ENCODE measurements around the gene ZNF521.

Gene ZNF521

DNA sequence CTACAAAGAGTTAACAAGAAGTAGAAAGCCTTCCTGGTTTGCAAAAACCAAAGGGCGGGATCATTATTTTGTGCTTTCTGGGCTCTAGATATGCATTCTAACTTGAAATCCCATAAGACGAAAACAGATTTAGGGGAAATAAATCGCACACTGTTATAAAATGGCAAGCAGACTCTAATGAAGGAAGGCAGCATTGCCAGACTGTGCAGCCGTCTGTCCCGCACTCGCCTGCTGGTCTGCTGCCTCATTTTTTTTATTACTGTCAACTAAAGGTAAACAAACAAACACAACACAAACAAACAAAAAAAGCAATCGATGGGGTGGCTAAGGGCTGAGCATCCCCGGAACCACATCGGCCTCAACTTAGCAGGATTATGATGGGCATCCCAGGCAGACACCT, 24.4 kb downstream of the ZNF521 start:
- H3K4me3 ChIP-seq (ENCODE audit: low read length in 2 of 2): no peak overlapping the region
- no peak for DNase-seq (ENCODE audit: low spot score)
- no peak overlapping the region for H2BK120ac ChIP-seq (ENCODE audit: low read depth, low read length)
- H3K14ac ChIP-seq (ENCODE audit: low read length): no peak overlapping the region
- peaks cover 7 to 30% of the 10 kb centered on the region in 2 donors for H3K4me1 ChIP-seq (ENCODE audit: control insufficient read depth in 2 of 2, insufficient read depth in 1 of 2, low read depth in 1 of 2, low read length in 2 of 2)
- H3K27me3 ChIP-seq (ENCODE audit: control insufficient read depth in 3 of 3, insufficient read depth in 3 of 3, low read depth in 1 of 3, low read length in 3 of 3): no peaks in the 10 kb centered on the region
- no peak overlapping the region for H4K91ac ChIP-seq (ENCODE audit: low read depth, low read length, poor library complexity)
- H3K9ac ChIP-seq (ENCODE audit: low read depth, low read length, poor library complexity): no peak overlapping the region
- H2BK12ac ChIP-seq (ENCODE audit: low read length): no peak overlapping the region
- no peaks in the 10 kb centered on the region for H3K79me1 ChIP-seq (ENCODE audit: low read depth, low read length)
- H3K27ac ChIP-seq (replicated peaks; ENCODE audit: low read length): no peak overlapping the region
- H3K4ac ChIP-seq (ENCODE audit: low read length): no peak overlapping the region
- peaks cover 0 to 3% of the 10 kb centered on the region in 2 donors for H3K9me3 ChIP-seq (replicated peaks in 1 of 2; ENCODE audit: control insufficient read depth in 2 of 2, insufficient read depth in 1 of 2, low read depth in 1 of 2, low read length in 2 of 2)
- H2AK5ac ChIP-seq (ENCODE audit: low read depth, low read length): no peak overlapping the region
- H4K8ac ChIP-seq (ENCODE audit: low read depth, low read length): no peak overlapping the region
- no CpG with 5 or more reads among the region's 9 CpGs for WGBS, 2 donors (ENCODE audit: extremely low coverage in 2 of 2, insufficient read length in 2 of 2, insufficient replicate concordance in 1 of 2)
- H3K23ac ChIP-seq (ENCODE audit: low read depth, low read length, poor library complexity): no peak overlapping the region
- H2BK5ac ChIP-seq (ENCODE audit: low read length): no peak overlapping the region
- peaks cover 0 to 33% of the 10 kb centered on the region in 2 donors for H3K36me3 ChIP-seq (replicated peaks in 1 of 2; ENCODE audit: control insufficient read depth in 2 of 2, insufficient read depth in 2 of 2, low read length in 2 of 2)
- H3K4me2 ChIP-seq (ENCODE audit: insufficient read depth, low read length, poor library complexity, severe bottlenecking): no peak overlapping the region
- H3K18ac ChIP-seq (ENCODE audit: low read length): no peak overlapping the region
- H2BK15ac ChIP-seq (ENCODE audit: low read length): no peak overlapping the region
- H2AFZ ChIP-seq (ENCODE audit: low read length): no peak overlapping the region

DNA sequence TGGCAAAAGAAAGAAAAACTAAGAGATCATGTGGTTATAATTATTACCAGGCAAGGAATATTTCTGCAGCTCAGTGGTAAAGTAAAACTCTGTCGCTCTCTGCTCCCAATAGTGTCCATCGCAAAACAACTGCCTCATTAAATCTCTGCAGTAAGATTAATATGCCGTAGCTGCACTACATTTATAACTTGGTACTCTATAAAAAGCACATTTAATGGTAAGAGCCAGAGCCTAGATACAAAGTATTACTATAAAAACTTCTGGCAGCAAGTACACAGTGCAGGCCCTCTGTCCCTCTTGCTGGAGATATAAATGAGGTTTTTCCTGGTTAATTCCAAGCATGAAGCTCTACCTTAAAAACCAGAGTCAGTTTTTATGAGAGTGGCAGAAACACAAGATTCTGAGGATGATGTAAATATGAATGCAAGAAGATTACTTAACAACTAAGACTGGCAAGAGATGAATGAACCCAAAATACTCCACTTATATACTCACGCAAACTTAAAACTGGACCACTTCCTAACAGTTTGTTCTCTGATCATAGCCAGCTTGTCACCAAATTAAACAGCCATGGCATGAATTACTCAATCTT, 25.5 kb downstream of the ZNF521 start:
- Histone ChIP-seq H3K18ac (ENCODE audit: low read length) (no peak overlapping the region), H4K91ac (ENCODE audit: low read depth, low read length, poor library complexity) (no peak overlapping the region), H3K9ac (ENCODE audit: low read depth, low read length, poor library complexity) (no peak overlapping the region), H3K79me1 (ENCODE audit: low read depth, low read length) (no peaks in the 10 kb centered on the region), H3K4ac (ENCODE audit: low read length) (no peak overlapping the region), H3K23ac (ENCODE audit: low read depth, low read length, poor library complexity) (no peak overlapping the region), H2BK15ac (ENCODE audit: low read length) (no peak overlapping the region), H2BK12ac (ENCODE audit: low read length) (no peak overlapping the region), H3K4me3 (ENCODE audit: low read length in 2 of 2) (no peak overlapping the region), H3K4me1 (ENCODE audit: control insufficient read depth in 2 of 2, insufficient read depth in 1 of 2, low read depth in 1 of 2, low read length in 2 of 2) (peaks cover 6 to 25% of the 10 kb centered on the region in 2 donors), H4K8ac (ENCODE audit: low read depth, low read length) (no peak overlapping the region), H3K9me3 (replicated peaks in 1 of 2; ENCODE audit: control insufficient read depth in 2 of 2, insufficient read depth in 1 of 2, low read depth in 1 of 2, low read length in 2 of 2) (peaks cover 0 to 3% of the 10 kb centered on the region in 2 donors), H3K36me3 (replicated peaks in 1 of 2; ENCODE audit: control insufficient read depth in 2 of 2, insufficient read depth in 2 of 2, low read length in 2 of 2) (peaks cover 2 to 41% of the 10 kb centered on the region in 2 donors), H2BK120ac (ENCODE audit: low read depth, low read length) (no peak overlapping the region), H3K27me3 (ENCODE audit: control insufficient read depth in 3 of 3, insufficient read depth in 3 of 3, low read depth in 1 of 3, low read length in 3 of 3) (no peaks in the 10 kb centered on the region), H2AK5ac (ENCODE audit: low read depth, low read length) (no peak overlapping the region), H3K27ac (replicated peaks; ENCODE audit: low read length) (no peak overlapping the region), H3K14ac (ENCODE audit: low read length) (no peak overlapping the region), H2BK5ac (ENCODE audit: low read length) (no peak overlapping the region), H2AFZ (ENCODE audit: low read length) (no peak overlapping the region), H3K4me2 (ENCODE audit: insufficient read depth, low read length, poor library complexity, severe bottlenecking) (no peak overlapping the region)
- no CpG with 5 or more reads among the region's 4 CpGs for WGBS, 2 donors (ENCODE audit: extremely low coverage in 2 of 2, insufficient read length in 2 of 2, insufficient replicate concordance in 1 of 2)
- no peak for DNase-seq (ENCODE audit: low spot score)

DNA sequence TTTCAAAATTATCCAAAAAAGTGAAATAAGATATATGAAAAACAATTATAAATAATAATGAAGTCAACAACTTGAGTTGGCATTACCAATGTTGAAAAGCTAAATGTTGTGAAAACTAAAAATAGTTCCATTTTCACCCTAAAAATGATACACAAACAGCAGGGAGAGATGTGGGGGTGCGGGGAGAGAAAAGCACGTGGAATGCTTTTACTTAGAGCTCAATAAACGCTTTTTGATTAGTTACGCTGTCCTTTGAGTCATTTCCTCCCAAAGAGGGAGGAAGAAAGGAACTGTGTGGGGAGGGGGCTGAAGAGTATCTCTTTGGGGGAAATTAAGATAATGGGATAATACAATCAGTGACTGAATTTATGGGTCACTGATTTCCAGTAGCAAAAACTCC, 29.2 kb downstream of the ZNF521 start:
- Histone ChIP-seq H3K4me2 (ENCODE audit: insufficient read depth, low read length, poor library complexity, severe bottlenecking) (no peak overlapping the region), H3K36me3 (replicated peaks in 1 of 2; ENCODE audit: control insufficient read depth in 2 of 2, insufficient read depth in 2 of 2, low read length in 2 of 2) (peaks cover 9 to 66% of the 10 kb centered on the region in 2 donors), H2BK15ac (ENCODE audit: low read length) (no peak overlapping the region), H2AK5ac (ENCODE audit: low read depth, low read length) (no peak overlapping the region), H3K4me3 (ENCODE audit: low read length in 2 of 2) (no peak overlapping the region), H3K27ac (replicated peaks; ENCODE audit: low read length) (no peak overlapping the region), H4K91ac (ENCODE audit: low read depth, low read length, poor library complexity) (no peak overlapping the region), H3K79me1 (ENCODE audit: low read depth, low read length) (no peaks in the 10 kb centered on the region), H2AFZ (ENCODE audit: low read length) (no peak overlapping the region), H3K4me1 (ENCODE audit: control insufficient read depth in 2 of 2, insufficient read depth in 1 of 2, low read depth in 1 of 2, low read length in 2 of 2) (peaks cover 5 to 19% of the 10 kb centered on the region in 2 donors), H2BK12ac (ENCODE audit: low read length) (no peak overlapping the region), H2BK5ac (ENCODE audit: low read length) (no peak overlapping the region), H2BK120ac (ENCODE audit: low read depth, low read length) (no peak overlapping the region), H3K9ac (ENCODE audit: low read depth, low read length, poor library complexity) (no peak overlapping the region), H3K18ac (ENCODE audit: low read length) (no peak overlapping the region), H3K27me3 (ENCODE audit: control insufficient read depth in 3 of 3, insufficient read depth in 3 of 3, low read depth in 1 of 3, low read length in 3 of 3) (no peaks in the 10 kb centered on the region), H4K8ac (ENCODE audit: low read depth, low read length) (no peak overlapping the region), H3K23ac (ENCODE audit: low read depth, low read length, poor library complexity) (no peak overlapping the region), H3K14ac (ENCODE audit: low read length) (no peak overlapping the region), H3K4ac (ENCODE audit: low read length) (no peak overlapping the region), H3K9me3 (replicated peaks in 1 of 2; ENCODE audit: control insufficient read depth in 2 of 2, insufficient read depth in 1 of 2, low read depth in 1 of 2, low read length in 2 of 2) (peaks cover 0 to 12% of the 10 kb centered on the region in 2 donors)
- DNase-seq (ENCODE audit: low spot score): no peak
- WGBS, 2 donors (ENCODE audit: extremely low coverage in 2 of 2, insufficient read length in 2 of 2, insufficient replicate concordance in 1 of 2): no CpG with 5 or more reads among the region's 4 CpGs

DNA sequence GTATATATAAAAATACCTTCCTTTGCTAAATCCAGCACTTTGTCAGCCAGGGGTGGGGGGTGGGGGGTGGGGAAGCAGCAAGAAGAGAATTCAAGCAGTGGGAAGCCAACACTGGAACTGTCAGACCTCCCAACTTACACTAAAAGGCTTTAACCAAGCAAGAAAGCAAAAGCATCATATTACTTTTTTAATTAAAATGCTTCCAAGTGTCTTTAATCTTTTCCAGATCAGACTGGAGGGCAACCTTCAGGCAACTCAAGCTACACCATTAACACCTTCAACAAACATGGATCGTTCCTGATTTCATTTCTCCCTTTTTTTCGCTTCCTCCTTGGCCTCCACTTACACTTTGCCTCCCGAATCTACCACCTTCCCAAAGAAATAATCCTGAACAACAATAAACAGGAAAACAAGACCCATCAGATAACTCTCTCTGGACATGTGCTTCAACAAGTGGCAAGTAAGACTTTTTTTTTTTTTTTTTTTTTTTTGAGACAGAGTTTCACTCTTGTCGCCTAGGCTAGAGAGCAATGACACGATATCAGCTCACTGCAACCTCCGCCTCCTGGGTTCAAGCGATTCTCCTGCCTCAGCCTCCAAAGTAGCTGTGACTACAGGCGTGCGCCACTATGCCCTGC, 35.5 kb downstream of the ZNF521 start:
- H3K4me2 ChIP-seq (ENCODE audit: insufficient read depth, low read length, poor library complexity, severe bottlenecking): no peak overlapping the region
- H2AFZ ChIP-seq (ENCODE audit: low read length): no peak overlapping the region
- no peak overlapping the region for H4K91ac ChIP-seq (ENCODE audit: low read depth, low read length, poor library complexity)
- no peak overlapping the region for H2BK5ac ChIP-seq (ENCODE audit: low read length)
- H2BK120ac ChIP-seq (ENCODE audit: low read depth, low read length): no peak overlapping the region
- H2BK12ac ChIP-seq (ENCODE audit: low read length): no peak overlapping the region
- H3K23ac ChIP-seq (ENCODE audit: low read depth, low read length, poor library complexity): no peak overlapping the region
- H3K36me3 ChIP-seq (replicated peaks in 1 of 2; ENCODE audit: control insufficient read depth in 2 of 2, insufficient read depth in 2 of 2, low read length in 2 of 2): peaks cover 7 to 89% of the 10 kb centered on the region in 2 donors
- no CpG with 5 or more reads among the region's 9 CpGs for WGBS, 2 donors (ENCODE audit: extremely low coverage in 2 of 2, insufficient read length in 2 of 2, insufficient replicate concordance in 1 of 2)
- H3K4ac ChIP-seq (ENCODE audit: low read length): no peak overlapping the region
- H3K14ac ChIP-seq (ENCODE audit: low read length): no peak overlapping the region
- H3K4me1 ChIP-seq (ENCODE audit: control insufficient read depth in 2 of 2, insufficient read depth in 1 of 2, low read depth in 1 of 2, low read length in 2 of 2): peaks cover 0 to 3% of the 10 kb centered on the region in 2 donors
- no peak overlapping the region for H3K9ac ChIP-seq (ENCODE audit: low read depth, low read length, poor library complexity)
- H2BK15ac ChIP-seq (ENCODE audit: low read length): no peak overlapping the region
- H3K4me3 ChIP-seq (ENCODE audit: low read length in 2 of 2): no peak overlapping the region
- H2AK5ac ChIP-seq (ENCODE audit: low read depth, low read length): no peak overlapping the region
- no peak overlapping the region for H3K18ac ChIP-seq (ENCODE audit: low read length)
- no peaks in the 10 kb centered on the region for H3K27me3 ChIP-seq (ENCODE audit: control insufficient read depth in 3 of 3, insufficient read depth in 3 of 3, low read depth in 1 of 3, low read length in 3 of 3)
- H3K9me3 ChIP-seq (replicated peaks in 1 of 2; ENCODE audit: control insufficient read depth in 2 of 2, insufficient read depth in 1 of 2, low read depth in 1 of 2, low read length in 2 of 2): peaks cover 0 to 12% of the 10 kb centered on the region in 2 donors
- H3K27ac ChIP-seq (replicated peaks; ENCODE audit: low read length): no peak overlapping the region
- H3K79me1 ChIP-seq (ENCODE audit: low read depth, low read length): no peaks in the 10 kb centered on the region
- H4K8ac ChIP-seq (ENCODE audit: low read depth, low read length): no peak overlapping the region
- DNase-seq (ENCODE audit: low spot score): no peak
